Kidney epithelial cell (primary cell): ENCODE data around the gene DSE. TPM values are rescaled to one million over a fixed set of nuclear protein-coding genes. Genes with fewer than 3 reads are reported as not detected.

Source experiments
- DNase-seq: peaks from one replicate; pipeline ENCODE4 v3.0.0-alpha.2; 2010; ENCODE audit warnings: low read depth
- H3K27me3 ChIP-seq: 2 replicates; pipeline ENCODE4 v1.6.0; 2011; ENCODE audit warnings: low read length; ENCODE audit not compliant: control insufficient read depth, insufficient read depth
- H3K36me3 ChIP-seq: 2 replicates; pipeline ENCODE4 v1.5.1; 2011; ENCODE audit warnings: low read length; ENCODE audit not compliant: control insufficient read depth, insufficient read depth
- H3K4me3 ChIP-seq: 2 replicates; pipeline ENCODE4 v1.5.1; 2011; ENCODE audit warnings: low read depth, mild to moderate bottlenecking, control low read depth, low read length
- CTCF ChIP-seq: IDR thresholded peaks from 2 replicates; pipeline ENCODE4 v1.5.1; 2011; ENCODE audit warnings: mild to moderate bottlenecking, moderate library complexity, low read length, control low read depth, inconsistent platforms; ENCODE audit not compliant: insufficient read depth, poor library complexity, severe bottlenecking
- total RNA-seq: library from RNA; depleted of rRNA; stranded (reverse); fragments of >200 nt; gene quantifications from 2 replicates; pipeline ENCODE4 v1.2.3, GENCODE V29; 2015

The DSE gene
- total RNA-seq, 1 donor from 2014 or later: 48.8 TPM

DNA sequence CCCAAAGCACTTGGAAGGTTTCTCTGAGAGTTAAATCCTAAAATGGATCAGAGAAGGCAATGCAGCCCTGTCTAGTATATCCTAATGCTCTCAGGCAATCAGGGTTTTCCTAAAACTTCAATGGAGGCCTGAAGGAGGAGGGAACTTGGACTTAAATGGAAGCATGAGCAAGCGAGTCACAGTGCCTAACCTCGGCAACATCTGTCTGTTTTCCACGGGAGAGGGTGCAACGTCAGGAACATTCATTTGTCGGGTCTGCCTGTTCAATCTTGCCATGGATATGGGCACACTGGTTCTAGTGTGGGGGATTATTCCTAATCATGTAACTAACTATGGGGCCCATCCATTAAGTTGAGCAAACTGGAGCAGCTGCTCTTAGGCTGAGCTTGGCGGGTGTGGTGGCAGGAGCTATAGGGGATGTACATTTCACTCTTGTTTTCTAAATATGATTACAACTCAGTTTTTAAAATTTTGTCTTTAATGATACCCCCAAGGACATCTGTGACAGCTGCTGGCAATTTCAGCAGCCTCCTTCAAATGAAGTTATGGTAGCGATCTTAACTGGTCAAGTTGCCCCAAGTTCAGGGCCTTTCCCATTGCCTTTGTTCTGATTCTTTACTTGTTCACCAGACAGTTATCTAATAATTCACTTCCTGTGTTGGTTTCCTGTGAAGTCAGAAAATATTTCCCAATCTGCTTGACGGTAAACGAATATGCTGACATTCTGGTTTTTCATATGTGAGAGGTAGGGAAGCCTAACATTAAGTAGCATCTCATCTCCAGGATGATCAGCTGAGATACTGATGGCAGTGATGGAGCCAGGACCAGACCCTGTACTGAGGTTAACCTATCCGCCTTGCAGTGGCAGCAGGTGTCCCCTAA is 21.6 kb downstream of the DSE start:
- H3K36me3 ChIP-seq: no peaks in the 10 kb centered on the region
- H3K4me3 ChIP-seq: no peak overlapping the region
- no peaks in the 10 kb centered on the region for H3K27me3 ChIP-seq
- TF ChIP-seq CTCF: no peak
- DNase-seq: no peak

- no peak for DNase-seq
- H3K27me3 ChIP-seq: no peaks in the 10 kb centered on the region
- H3K36me3 ChIP-seq: no peaks in the 10 kb centered on the region
- no peak overlapping the region for H3K4me3 ChIP-seq
- TF ChIP-seq CTCF: peak; percentile 27
These were observed 22.7 kb downstream of the DSE start for GRCh38 chr6:116393430-116393829.

- Histone ChIP-seq H3K36me3 (no peaks in the 10 kb centered on the region), H3K27me3 (no peaks in the 10 kb centered on the region), H3K4me3 (no peak overlapping the region)
- DNase-seq: no peak
- TF ChIP-seq CTCF: no peak
These were observed 24.9 kb downstream of the DSE start for GRCh38 chr6:116395647-116396046.

DNA sequence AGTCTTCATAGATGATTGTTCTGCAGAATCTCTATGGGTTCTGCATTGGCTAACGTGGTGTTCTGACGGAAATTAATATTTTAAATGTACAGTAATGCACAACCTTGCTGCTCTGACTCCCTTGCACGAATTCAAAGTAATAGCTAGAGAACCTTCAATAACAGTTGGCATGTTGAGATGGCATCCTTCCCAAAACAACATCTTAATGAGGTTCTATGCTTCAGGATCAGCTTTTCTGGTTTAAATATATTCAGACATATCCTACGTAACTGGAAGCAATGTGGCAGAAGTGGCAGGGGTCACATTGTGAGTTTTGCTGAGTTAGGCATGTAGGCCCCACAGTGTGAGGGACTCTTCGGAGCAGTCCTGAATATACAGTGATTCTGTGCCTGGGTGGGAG is 25.7 kb downstream of the DSE start:
- DNase-seq: no peak
- H3K36me3 ChIP-seq: no peaks in the 10 kb centered on the region
- no peaks in the 10 kb centered on the region for H3K27me3 ChIP-seq
- TF ChIP-seq CTCF: no peak
- no peak overlapping the region for H3K4me3 ChIP-seq

DNA sequence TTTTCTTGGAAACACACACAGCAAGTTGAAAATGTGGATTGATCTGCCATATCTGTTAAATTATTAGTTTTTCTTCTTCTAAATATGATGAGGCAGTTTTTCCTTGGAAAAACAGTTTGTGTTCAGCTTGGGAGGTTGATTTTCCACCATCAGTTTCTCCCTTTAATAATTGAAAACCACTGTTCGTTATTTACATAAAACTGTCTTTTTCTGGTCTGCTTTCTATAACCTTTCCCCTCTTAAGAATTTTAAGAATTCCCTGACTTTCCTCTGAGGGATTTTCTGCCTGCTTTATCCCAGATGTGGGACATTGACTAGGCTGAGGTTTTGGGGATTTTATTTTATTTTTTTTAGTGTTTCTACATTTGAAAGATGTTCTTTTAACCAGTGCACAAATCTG is 27.2 kb downstream of the DSE start:
- no peak overlapping the region for H3K4me3 ChIP-seq
- DNase-seq: no peak
- H3K36me3 ChIP-seq: no peaks in the 10 kb centered on the region
- TF ChIP-seq CTCF: no peak
- no peaks in the 10 kb centered on the region for H3K27me3 ChIP-seq
